PC-3 (cell line): ENCODE data around the gene CYTH1. TPM values are rescaled to one million over a fixed set of nuclear protein-coding genes. Genes with fewer than 3 reads are reported as not detected.

ENCODE experiments used
- ATAC-seq: fragments of 200-7000 bp; cut with Tn5 transposase; 2 replicates; pipeline ENCODE4 v1.9.1; 2020; ENCODE audit warnings: mild to moderate bottlenecking, moderate library complexity
- BruUV-seq: library from RNA; stranded (reverse); fragments of 400-500 nt; replicated peaks from 2 replicates; lab custom pipeline; 2021; lab: Mats Ljungman, UMichigan
- CTCF ChIA-PET: fragments of 300-600 bp; sonication (Branson Sonifier 250); formaldehyde crosslinking; loops from one replicate; lab custom pipeline; 2022; ENCODE audit warnings: antibody characterized with exemption; lab: Charles Lee
- POLR2A ChIA-PET: fragments of 300-600 bp; sonication (Branson Sonifier 250); formaldehyde crosslinking; loops from one replicate; lab custom pipeline; 2022; ENCODE audit warnings: antibody characterized with exemption; ENCODE audit not compliant: unreplicated experiment; lab: Charles Lee
- DNase-seq: peaks from one replicate; pipeline ENCODE4 v3.0.0-alpha.2; 2015
- H2AFZ ChIP-seq: fragments of 300-600 bp; sonication (generic); 2 replicates; pipeline ENCODE4 v1.6.0; 2016; ENCODE audit warnings: antibody characterized with exemption, low read length
- H3F3A ChIP-seq: fragments of 300-600 bp; sonication (generic); one replicate; pipeline ENCODE4 v1.6.0; 2017; ENCODE audit warnings: antibody characterized with exemption, low read length, control low read depth, mild to moderate bottlenecking; ENCODE audit not compliant: unreplicated experiment
- H3K27ac ChIP-seq: fragments of 300-600 bp; sonication (generic); 2 replicates; pipeline ENCODE4 v1.5.1; 2016; ENCODE audit warnings: mild to moderate bottlenecking, low read length
- H3K27me3 ChIP-seq: fragments of 300-600 bp; sonication (generic); 2 replicates; pipeline ENCODE4 v1.6.1; 2016; ENCODE audit warnings: low read length, mixed read lengths
- H3K36me3 ChIP-seq: fragments of 300-600 bp; sonication (generic); 2 replicates; pipeline ENCODE4 v1.6.1; 2016; ENCODE audit warnings: low read depth, mixed run types, low read length, mixed read lengths
- H3K4me1 ChIP-seq: fragments of 300-600 bp; sonication (generic); 2 replicates; pipeline ENCODE4 v1.5.1; 2016; ENCODE audit warnings: low read length; ENCODE audit not compliant: insufficient read depth
- H3K4me2 ChIP-seq: fragments of 300-600 bp; sonication (generic); 2 replicates; pipeline ENCODE4 v1.6.0; 2016; ENCODE audit warnings: low read length
- H3K4me3 ChIP-seq: fragments of 300-600 bp; sonication (generic); 2 replicates; pipeline ENCODE4 v1.5.1; 2016; ENCODE audit warnings: mild to moderate bottlenecking, low read length, mixed read lengths
- H3K79me2 ChIP-seq: fragments of 300-600 bp; sonication (generic); 2 replicates; pipeline ENCODE4 v1.6.1; 2017; ENCODE audit warnings: low read length, mixed read lengths
- H3K9ac ChIP-seq: fragments of 300-600 bp; sonication (generic); 2 replicates; pipeline ENCODE4 v1.6.0; 2016; ENCODE audit warnings: mild to moderate bottlenecking, low read length
- H3K9me2 ChIP-seq: fragments of 300-600 bp; sonication (generic); replicated peaks from 2 replicates; pipeline ENCODE4 v1.6.1; 2016; ENCODE audit warnings: mixed run types, low read length, mixed read lengths
- H3K9me3 ChIP-seq: fragments of 300-600 bp; sonication (generic); 2 replicates; pipeline ENCODE4 v1.6.1; 2016; ENCODE audit warnings: low read length, mixed read lengths
- H4K20me1 ChIP-seq: fragments of 300-600 bp; sonication (generic); 2 replicates; pipeline ENCODE4 v1.6.1; 2016; ENCODE audit warnings: low read length, mixed read lengths
- CTCF ChIP-seq: fragments of 300-600 bp; sonication (generic); conservative IDR thresholded peaks from 2 replicates; pipeline ENCODE4 v1.5.1; 2017; ENCODE audit warnings: antibody characterized with exemption, low read depth, mild to moderate bottlenecking, low read length
- EZH2 ChIP-seq: fragments of 300-600 bp; sonication (generic); IDR thresholded peaks from one replicate; pipeline ENCODE4 v1.6.1; 2017; ENCODE audit warnings: antibody characterized with exemption, mild to moderate bottlenecking, low read length; ENCODE audit not compliant: unreplicated experiment
- EZH2phosphoT487 ChIP-seq: fragments of 300-600 bp; sonication (generic); IDR thresholded peaks from 2 replicates; pipeline ENCODE4 v1.6.1; 2018; ENCODE audit warnings: mild to moderate bottlenecking, antibody characterized with exemption, low read length, borderline replicate concordance
- intact Hi-C: fragments of 100-400 bp; cut with micrococcal nuclease; formaldehyde crosslinking; loops from 2 replicates; pipeline ENCODE4 v1.9.0; 2023
- total RNA-seq: library from RNA; depleted of rRNA; stranded (reverse); fragments of >200 nt; gene quantifications from 2 replicates; pipeline ENCODE4 v1.2.3, GENCODE V29; 2014

Gene CYTH1
- total RNA-seq, 1 experiment from 2014 or later: 29.7 TPM

DNA sequence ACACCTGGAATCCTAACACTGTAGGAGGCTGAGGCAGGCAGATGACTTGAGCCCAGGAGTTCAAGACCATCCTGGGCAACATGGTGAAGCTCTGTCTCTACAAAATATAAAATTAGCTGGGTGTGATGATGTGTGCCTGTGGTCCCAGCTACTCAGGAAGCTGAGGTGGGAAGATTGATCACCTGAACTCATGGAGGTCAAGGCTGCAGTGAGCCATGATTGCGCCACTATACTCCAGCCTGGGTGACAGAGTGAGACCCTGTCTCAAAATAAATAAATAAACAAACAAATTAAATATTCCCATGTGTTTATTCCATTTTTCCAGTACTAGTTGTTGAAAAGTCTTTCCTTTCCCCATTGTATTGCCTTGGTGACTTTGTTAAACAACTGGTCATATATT is 130.0 kb downstream of the CYTH1 start:
- no peak overlapping the region for H3K4me2 ChIP-seq
- DNase-seq (no peak), ATAC-seq (no peak)
- no peaks in the 10 kb centered on the region for H3K36me3 ChIP-seq
- no peaks in the 10 kb centered on the region for H3K79me2 ChIP-seq
- H2AFZ ChIP-seq: no peak overlapping the region
- POLR2A ChIA-PET: no interaction called here
- no peak overlapping the region for H3K9ac ChIP-seq
- no peaks in the 10 kb centered on the region for H3K9me2 ChIP-seq
- no peak overlapping the region for H3K4me3 ChIP-seq
- CTCF ChIA-PET: no interaction called here
- peaks cover 21% of the 10 kb centered on the region; the same call in 1 of the 2 replicates for H3K27me3 ChIP-seq
- H3K9me3 ChIP-seq: no peaks in the 10 kb centered on the region
- no peak overlapping the region for H3K27ac ChIP-seq
- H3F3A ChIP-seq: no peaks in the 10 kb centered on the region
- H3K4me1 ChIP-seq: no peaks in the 10 kb centered on the region
- intact Hi-C loops: no loop called here
- TF ChIP-seq CTCF: no peak
- no peak for TF ChIP-seq EZH2phosphoT487
- TF ChIP-seq EZH2: no peak
- BruUV-seq: no TSS peak
- no peaks in the 10 kb centered on the region for H4K20me1 ChIP-seq

- H3K9me3 ChIP-seq: no peaks in the 10 kb centered on the region
- H2AFZ ChIP-seq: no peak overlapping the region
- BruUV-seq: no TSS peak
- no peaks in the 10 kb centered on the region for H3F3A ChIP-seq
- no peaks in the 10 kb centered on the region for H3K9me2 ChIP-seq
- no peaks in the 10 kb centered on the region for H4K20me1 ChIP-seq
- H3K36me3 ChIP-seq: no peaks in the 10 kb centered on the region
- H3K27ac ChIP-seq: no peak overlapping the region
- no peaks in the 10 kb centered on the region for H3K79me2 ChIP-seq
- CTCF ChIA-PET: no interaction called here
- TF ChIP-seq EZH2 (no peak), EZH2phosphoT487 (no peak), CTCF (no peak)
- H3K9ac ChIP-seq: no peak overlapping the region
- H3K4me1 ChIP-seq: no peaks in the 10 kb centered on the region
- intact Hi-C loops: no loop called here
- no peak for ATAC-seq
- peaks cover 21% of the 10 kb centered on the region; the same call in 1 of the 2 replicates for H3K27me3 ChIP-seq
- DNase-seq: no peak
- no peak overlapping the region for H3K4me2 ChIP-seq
- no peak overlapping the region for H3K4me3 ChIP-seq
- POLR2A ChIA-PET: no interaction called here
These were observed 130.5 kb downstream of the CYTH1 start for GRCh38 chr17:78651554-78651953.

DNA sequence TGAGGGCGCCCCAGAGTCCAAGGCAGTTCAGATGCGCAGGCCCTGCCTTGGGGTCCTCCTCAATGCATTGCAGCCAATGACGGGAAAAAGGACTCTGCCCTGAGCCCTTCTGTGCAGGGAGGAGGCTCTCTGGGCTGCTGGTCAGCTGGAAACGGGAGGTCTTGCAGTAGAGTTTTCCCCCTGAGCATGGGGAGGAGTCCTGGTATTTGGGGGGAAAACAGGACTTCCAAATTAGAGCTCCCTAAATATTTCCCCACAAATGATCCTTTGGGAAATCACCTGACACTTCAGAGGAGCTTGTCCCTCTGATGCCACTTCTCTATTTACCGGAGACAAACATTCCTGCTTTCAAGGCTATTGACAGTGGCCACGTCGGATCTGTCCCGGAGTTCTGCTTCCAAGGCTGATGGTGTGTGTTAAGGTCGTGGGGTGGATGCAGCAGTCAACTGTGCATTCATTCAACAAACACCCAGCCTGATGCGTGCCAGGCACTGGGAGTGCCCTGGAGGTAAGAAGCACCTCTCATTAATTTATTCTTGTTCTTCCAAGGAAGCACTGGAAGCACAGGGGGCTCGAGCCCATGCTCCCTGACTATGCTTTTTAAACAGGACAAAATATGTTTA is 131.9 kb downstream of the CYTH1 start:
- Histone ChIP-seq H3K9ac (no peak overlapping the region), H3F3A (no peaks in the 10 kb centered on the region), H3K4me2 (no peak overlapping the region), H2AFZ (no peak overlapping the region), H3K4me1 (no peaks in the 10 kb centered on the region), H3K9me3 (no peaks in the 10 kb centered on the region), H3K9me2 (no peaks in the 10 kb centered on the region), H4K20me1 (no peaks in the 10 kb centered on the region), H3K27me3 (peaks cover 21% of the 10 kb centered on the region; the same call in 1 of the 2 replicates), H3K4me3 (no peak overlapping the region), H3K79me2 (no peaks in the 10 kb centered on the region), H3K27ac (no peak overlapping the region), H3K36me3 (no peaks in the 10 kb centered on the region)
- TF ChIP-seq EZH2phosphoT487 (no peak), CTCF (no peak), EZH2 (no peak)
- DNase-seq (no peak), ATAC-seq (no peak)
- intact Hi-C loops: no loop called here
- BruUV-seq: no TSS peak
- ChIA-PET CTCF (no interaction called here), POLR2A (no interaction called here)
